GM12878 (cell line): ENCODE data around the gene DHRS4.
"Not testable (repeated sequence)": the region's sequence is repeated elsewhere in the genome, so short reads cannot be mapped to it uniquely, and the experiment has no call there.

Experiments
- ELK1 ChIP-seq: IDR thresholded peaks from 2 replicates; pipeline ENCODE4 v1.6.1; 2012; ENCODE audit warnings: low read depth, low read length, improper control_type of control experiment
- EZH2 ChIP-seq: IDR thresholded peaks from 2 replicates; pipeline ENCODE4 v1.6.1; 2012; ENCODE audit warnings: low read depth, mild to moderate bottlenecking, control low read depth, inconsistent platforms, low read length, borderline replicate concordance; ENCODE audit not compliant: control insufficient read depth
- MYC ChIP-seq: IDR thresholded peaks from 2 replicates; pipeline ENCODE4 v1.6.1; 2011; ENCODE audit warnings: mild to moderate bottlenecking, low read length, moderate library complexity, inconsistent platforms; ENCODE audit not compliant: insufficient read depth, insufficient replicate concordance, insufficient read length, severe bottlenecking
- PAX8 ChIP-seq: fragments of 450-650 bp; IDR thresholded peaks from 2 replicates; pipeline ENCODE4 v1.6.1; 2017; ENCODE audit warnings: mild to moderate bottlenecking, moderate library complexity
- POLR2A ChIP-seq: IDR thresholded peaks from 2 replicates; pipeline ENCODE4 v1.6.1; 2011; ENCODE audit warnings: low read depth, mild to moderate bottlenecking, low read length
- POLR2AphosphoS5 ChIP-seq: IDR thresholded peaks from 2 replicates; pipeline ENCODE4 v1.6.1; 2011; ENCODE audit warnings: mild to moderate bottlenecking, low read length, inconsistent platforms
- SIN3A ChIP-seq: IDR thresholded peaks from 2 replicates; pipeline ENCODE4 v1.6.1; 2012; ENCODE audit warnings: low read depth, low read length, improper control_type of control experiment
- SP1 ChIP-seq: IDR thresholded peaks from one replicate; pipeline ENCODE4 v1.6.1; 2011; ENCODE audit warnings: low read depth, low read length
- TAF1 ChIP-seq: IDR thresholded peaks from 2 replicates; pipeline ENCODE4 v1.6.1; 2011; ENCODE audit warnings: mild to moderate bottlenecking, low read depth, low read length, borderline replicate concordance
- TF ChIP-seq, protein P1 (sequence below), 3 experiments: IDR thresholded peaks in 2 of 3; conservative IDR thresholded peaks in 1 of 3; 2 replicates each; pipeline ENCODE4 v1.5.1; 2011; ENCODE audit warnings: low read depth in 3 of 3, low read length in 3 of 3, mild to moderate bottlenecking in 3 of 3, control low read depth in 2 of 3, moderate library complexity in 2 of 3, inconsistent platforms in 1 of 3, mixed read lengths in 1 of 3; ENCODE audit not compliant: control insufficient read depth in 2 of 3, insufficient read depth in 1 of 3; ENCODE audit errors: extremely low read depth in 1 of 3
- TF ChIP-seq, protein P2 (sequence below): fragments of 450-650 bp; formaldehyde crosslinking; IDR thresholded peaks from 2 replicates; pipeline ENCODE4 v1.5.0; 2022; ENCODE audit warnings: mild to moderate bottlenecking, missing genetic modification characterization
- TF ChIP-seq, protein P3 (sequence below): IDR thresholded peaks from 2 replicates; pipeline ENCODE4 v1.6.1; 2012; ENCODE audit warnings: low read depth, low read length, improper control_type of control experiment

GRCh38 chr14:23993042-23993441 lies 39.5 kb downstream of the DHRS4 start:
- TF ChIP-seq, protein P1, sequence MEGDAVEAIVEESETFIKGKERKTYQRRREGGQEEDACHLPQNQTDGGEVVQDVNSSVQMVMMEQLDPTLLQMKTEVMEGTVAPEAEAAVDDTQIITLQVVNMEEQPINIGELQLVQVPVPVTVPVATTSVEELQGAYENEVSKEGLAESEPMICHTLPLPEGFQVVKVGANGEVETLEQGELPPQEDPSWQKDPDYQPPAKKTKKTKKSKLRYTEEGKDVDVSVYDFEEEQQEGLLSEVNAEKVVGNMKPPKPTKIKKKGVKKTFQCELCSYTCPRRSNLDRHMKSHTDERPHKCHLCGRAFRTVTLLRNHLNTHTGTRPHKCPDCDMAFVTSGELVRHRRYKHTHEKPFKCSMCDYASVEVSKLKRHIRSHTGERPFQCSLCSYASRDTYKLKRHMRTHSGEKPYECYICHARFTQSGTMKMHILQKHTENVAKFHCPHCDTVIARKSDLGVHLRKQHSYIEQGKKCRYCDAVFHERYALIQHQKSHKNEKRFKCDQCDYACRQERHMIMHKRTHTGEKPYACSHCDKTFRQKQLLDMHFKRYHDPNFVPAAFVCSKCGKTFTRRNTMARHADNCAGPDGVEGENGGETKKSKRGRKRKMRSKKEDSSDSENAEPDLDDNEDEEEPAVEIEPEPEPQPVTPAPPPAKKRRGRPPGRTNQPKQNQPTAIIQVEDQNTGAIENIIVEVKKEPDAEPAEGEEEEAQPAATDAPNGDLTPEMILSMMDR (IDR thresholded peaks at IDR 0.05 in 2 of 3, conservative IDR thresholded peaks at IDR 0.05 in 1 of 3; ENCODE audit: control insufficient read depth in 2 of 3, extremely low read depth in 1 of 3, insufficient read depth in 1 of 3, low read depth in 3 of 3, low read length in 3 of 3), result not testable (repeated sequence)
- not testable (repeated sequence) for TF ChIP-seq ELK1, TAF1, PAX8, POLR2AphosphoS5, SP1, POLR2A, EZH2, MYC, SIN3A
- TF ChIP-seq, protein P2, sequence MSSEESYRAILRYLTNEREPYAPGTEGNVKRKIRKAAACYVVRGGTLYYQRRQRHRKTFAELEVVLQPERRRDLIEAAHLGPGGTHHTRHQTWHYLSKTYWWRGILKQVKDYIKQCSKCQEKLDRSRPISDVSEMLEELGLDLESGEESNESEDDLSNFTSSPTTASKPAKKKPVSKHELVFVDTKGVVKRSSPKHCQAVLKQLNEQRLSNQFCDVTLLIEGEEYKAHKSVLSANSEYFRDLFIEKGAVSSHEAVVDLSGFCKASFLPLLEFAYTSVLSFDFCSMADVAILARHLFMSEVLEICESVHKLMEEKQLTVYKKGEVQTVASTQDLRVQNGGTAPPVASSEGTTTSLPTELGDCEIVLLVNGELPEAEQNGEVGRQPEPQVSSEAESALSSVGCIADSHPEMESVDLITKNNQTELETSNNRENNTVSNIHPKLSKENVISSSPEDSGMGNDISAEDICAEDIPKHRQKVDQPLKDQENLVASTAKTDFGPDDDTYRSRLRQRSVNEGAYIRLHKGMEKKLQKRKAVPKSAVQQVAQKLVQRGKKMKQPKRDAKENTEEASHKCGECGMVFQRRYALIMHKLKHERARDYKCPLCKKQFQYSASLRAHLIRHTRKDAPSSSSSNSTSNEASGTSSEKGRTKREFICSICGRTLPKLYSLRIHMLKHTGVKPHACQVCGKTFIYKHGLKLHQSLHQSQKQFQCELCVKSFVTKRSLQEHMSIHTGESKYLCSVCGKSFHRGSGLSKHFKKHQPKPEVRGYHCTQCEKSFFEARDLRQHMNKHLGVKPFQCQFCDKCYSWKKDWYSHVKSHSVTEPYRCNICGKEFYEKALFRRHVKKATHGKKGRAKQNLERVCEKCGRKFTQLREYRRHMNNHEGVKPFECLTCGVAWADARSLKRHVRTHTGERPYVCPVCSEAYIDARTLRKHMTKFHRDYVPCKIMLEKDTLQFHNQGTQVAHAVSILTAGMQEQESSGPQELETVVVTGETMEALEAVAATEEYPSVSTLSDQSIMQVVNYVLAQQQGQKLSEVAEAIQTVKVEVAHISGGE (CRISPR knock-in tag), result not testable (repeated sequence)
- TF ChIP-seq, protein P3, sequence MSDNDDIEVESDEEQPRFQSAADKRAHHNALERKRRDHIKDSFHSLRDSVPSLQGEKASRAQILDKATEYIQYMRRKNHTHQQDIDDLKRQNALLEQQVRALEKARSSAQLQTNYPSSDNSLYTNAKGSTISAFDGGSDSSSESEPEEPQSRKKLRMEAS, result not testable (repeated sequence)
